Transverse colon (tissue), 4 donors: ENCODE data around the gene HPD. TPM values are rescaled to one million over a fixed set of nuclear protein-coding genes. Genes with fewer than 3 reads are reported as not detected.

Source experiments
- DNase-seq: peaks from one replicate; pipeline ENCODE4 v3.0.0-alpha.2; 2019
- H3K27ac ChIP-seq, 4 donors: fragments of 200-600 bp; sonication (generic); 2 replicates each; pipeline ENCODE4 v1.5.1; 2016 to 2018; ENCODE audit warnings: inconsistent platforms in 4 of 4
- H3K27me3 ChIP-seq: fragments of 200-600 bp; sonication (generic); 2 replicates; pipeline ENCODE4 v1.5.1; 2017; ENCODE audit warnings: inconsistent platforms
- H3K36me3 ChIP-seq, 4 donors: fragments of 200-600 bp; sonication (generic); 2 replicates each; pipeline ENCODE4 v1.5.1; 2017 to 2019; ENCODE audit warnings: inconsistent platforms in 4 of 4
- H3K4me1 ChIP-seq, 4 donors: fragments of 200-600 bp; sonication (generic); 2 replicates each; pipeline ENCODE4 v1.5.1; 2017 to 2020; ENCODE audit warnings: inconsistent platforms in 4 of 4
- H3K4me3 ChIP-seq, 4 donors: fragments of 200-600 bp; sonication (generic); 1 replicate in 1 of 4; 2 replicates in 3 of 4; pipeline versions ENCODE4 v1.5.1 to v1.6.1; 2017 to 2019; ENCODE audit warnings: inconsistent platforms in 4 of 4
- H3K9me3 ChIP-seq, 2 donors: fragments of 200-600 bp; sonication (generic); 2 replicates each; pipeline ENCODE4 v1.5.1; 2017 to 2019; ENCODE audit warnings: inconsistent platforms in 2 of 2
- CTCF ChIP-seq, 5 experiments: fragments of 200-600 bp in 3 of 5; fragments of 450-650 bp in 2 of 5; sonication (generic) in 3 of 5; IDR thresholded peaks; 1 replicate in 2 of 5; 2 replicates in 3 of 5; pipeline ENCODE4 v1.5.1; 2016 to 2017; ENCODE audit warnings: antibody characterized with exemption in 5 of 5, inconsistent platforms in 3 of 5, mild to moderate bottlenecking in 2 of 5, moderate library complexity in 1 of 5
- EP300 ChIP-seq: sonication (generic); formaldehyde crosslinking; IDR thresholded peaks from one replicate; pipeline ENCODE4 v1.6.1; 2017; ENCODE audit warnings: antibody characterized with exemption, low read depth
- POLR2A ChIP-seq: fragments of 450-650 bp; IDR thresholded peaks from one replicate; pipeline ENCODE4 v1.6.1; 2016; ENCODE audit warnings: antibody characterized with exemption, mild to moderate bottlenecking, moderate library complexity
- POLR2AphosphoS5 ChIP-seq, 3 donors: sonication (generic); formaldehyde crosslinking; IDR thresholded peaks; one replicate each; pipeline ENCODE4 v1.6.1; 2016; ENCODE audit warnings: antibody characterized with exemption in 3 of 3
- WGBS, 2 donors: methylation state at CpG; one replicate each; pipeline ENCODE4 v1.1.5; 2018; ENCODE audit warnings: low coverage in 1 of 2; 5-methylcytosine and 5-hydroxymethylcytosine counted together
- in situ Hi-C, 4 donors: fragments of 200-750 bp; cut with MboI; loops; one replicate each; pipeline versions ENCODE4 v1.15.0 to v1.15.1; 2017; ENCODE audit warnings: low sequenced_read_pairs in 3 of 4, low pct_ligation_motif_present in 1 of 4, low pct_unique_long_range_greater_than_20kb in 1 of 4
- intact Hi-C: fragments of 100-400 bp; cut with DNase I; formaldehyde crosslinking; loops from one replicate; pipeline ENCODE4 v1.15.1; 2023; ENCODE audit warnings: low total_unique reads
- total RNA-seq, 4 donors: library from RNA; depleted of rRNA; stranded (reverse); fragments of >200 nt; gene quantifications; one replicate each; pipeline ENCODE4 v1.1.0, GENCODE V29; 2016

The HPD gene
- total RNA-seq, 4 donors from 2014 or later: 0.41 TPM; not detected in 3

DNA sequence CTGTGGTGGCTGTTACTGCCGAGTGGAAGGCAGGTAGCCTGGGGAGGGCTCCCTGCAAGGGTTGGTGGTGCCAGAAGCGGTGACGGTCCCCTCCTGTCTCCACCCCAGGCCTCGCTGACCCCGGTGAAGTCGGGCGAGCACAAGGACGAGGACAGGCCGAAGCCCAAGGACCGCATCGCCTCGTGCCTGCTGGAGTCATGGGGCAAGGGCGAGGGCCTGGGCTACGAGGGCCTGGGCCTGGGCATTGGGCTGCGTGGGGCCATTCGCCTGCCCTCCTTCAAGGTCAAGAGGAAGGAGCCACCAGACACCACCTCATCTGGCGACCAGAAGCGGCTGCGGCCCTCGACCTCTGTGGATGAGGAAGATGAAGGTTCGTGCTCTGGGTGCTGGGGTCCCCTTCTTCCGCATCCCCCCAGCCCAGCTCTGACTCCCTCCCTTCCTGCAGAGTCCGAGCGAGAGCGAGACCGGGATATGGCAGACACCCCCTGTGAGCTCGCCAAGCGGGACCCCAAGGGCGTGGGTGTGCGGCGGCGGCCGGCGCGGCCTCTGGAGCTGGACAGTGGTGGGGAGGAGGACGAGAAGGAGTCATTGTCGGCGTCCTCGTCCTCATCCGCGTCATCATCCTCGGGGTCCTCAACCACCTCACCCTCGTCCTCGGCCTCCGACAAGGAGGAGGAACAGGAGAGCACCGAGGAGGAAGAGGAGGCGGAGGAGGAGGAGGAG lies 41.6 kb downstream of the HPD start:
- no peak for TF ChIP-seq EP300
- Histone ChIP-seq H3K27ac (no peak overlapping the region), H3K27me3 (no peaks in the 10 kb centered on the region), H3K4me3 (no peak overlapping the region), H3K9me3 (no peaks in the 10 kb centered on the region), H3K36me3 (peaks cover 0 to 67% (median 34%) of the 10 kb centered on the region in 4 donors), H3K4me1 (peaks cover 13 to 19% (median 16%) of the 10 kb centered on the region in 4 donors)
- DNase-seq: no peak
- in situ Hi-C loops (no loop called here), intact Hi-C loops (no loop called here)
- WGBS, 2 donors: 89 to 96% methylated on average over 4 to 47 of the region's 47 CpGs

DNA sequence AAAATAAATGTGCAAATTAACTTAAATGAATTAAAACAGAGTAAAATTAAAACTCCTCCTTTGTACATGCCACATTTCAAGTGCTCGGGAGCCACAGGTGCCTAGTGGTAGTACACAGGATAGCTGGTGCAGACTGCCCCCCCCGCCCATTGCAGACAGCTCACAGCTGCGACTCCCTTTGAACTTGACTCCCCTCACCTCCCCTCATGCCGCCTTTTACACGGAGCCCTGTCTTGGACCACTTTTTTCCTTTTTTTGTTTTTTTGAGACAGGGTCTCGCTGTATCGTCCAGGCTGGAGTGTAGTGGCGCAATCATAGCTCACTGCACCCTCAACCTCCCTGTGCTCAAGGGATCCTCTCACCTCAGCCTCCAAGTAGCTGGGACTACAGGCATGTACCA lies 43.4 kb downstream of the HPD start:
- TF ChIP-seq POLR2AphosphoS5 (IDR thresholded peaks at IDR 0.05): no peak
- TF ChIP-seq CTCF (IDR thresholded peaks at IDR 0.05): no peak
- TF ChIP-seq EP300: no peak
- no peak for TF ChIP-seq POLR2A
- Histone ChIP-seq H3K27ac (no peak overlapping the region), H3K9me3 (no peaks in the 10 kb centered on the region), H3K4me1 (peaks cover 27 to 37% (median 32%) of the 10 kb centered on the region in 4 donors), H3K4me3 (no peak overlapping the region), H3K36me3 (peaks cover 0 to 52% (median 32%) of the 10 kb centered on the region in 4 donors), H3K27me3 (no peaks in the 10 kb centered on the region)
- in situ Hi-C loops (no loop called here), intact Hi-C loops (no loop called here)
- no peak for DNase-seq
- 80 to 90% methylated on average over 4 to 8 of the region's 8 CpGs for WGBS, 2 donors

DNA sequence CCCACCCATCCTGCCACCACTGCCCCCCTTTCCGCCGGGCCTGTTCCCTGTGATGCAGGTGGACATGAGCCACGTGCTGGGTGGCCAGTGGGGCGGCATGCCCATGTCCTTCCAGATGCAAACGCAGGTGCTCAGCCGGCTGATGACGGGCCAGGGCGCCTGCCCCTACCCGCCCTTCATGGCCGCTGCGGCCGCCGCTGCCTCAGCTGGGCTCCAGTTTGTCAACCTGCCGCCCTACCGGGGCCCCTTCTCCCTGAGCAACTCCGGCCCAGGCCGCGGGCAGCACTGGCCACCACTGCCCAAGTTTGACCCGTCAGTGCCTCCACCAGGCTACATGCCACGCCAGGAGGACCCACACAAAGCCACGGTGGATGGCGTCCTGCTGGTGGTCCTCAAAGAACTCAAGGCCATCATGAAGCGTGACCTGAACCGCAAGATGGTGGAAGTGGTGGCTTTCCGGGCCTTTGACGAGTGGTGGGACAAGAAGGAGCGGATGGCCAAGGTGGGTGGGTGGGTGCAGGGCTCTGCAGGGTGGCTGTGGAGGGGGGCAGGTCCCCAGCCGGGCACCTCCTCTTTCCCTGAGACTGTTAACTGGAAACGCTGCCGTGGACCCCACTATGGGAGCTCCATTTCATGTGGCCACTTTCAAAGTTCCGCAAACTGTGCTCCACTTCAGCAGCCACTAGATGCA lies 44.1 kb downstream of the HPD start:
- H3K27me3 ChIP-seq: no peaks in the 10 kb centered on the region
- no peak overlapping the region for H3K4me3 ChIP-seq
- in situ Hi-C loops: no loop called here
- no peak overlapping the region for H3K27ac ChIP-seq
- DNase-seq: no peak
- peaks cover 27 to 37% (median 33%) of the 10 kb centered on the region in 4 donors for H3K4me1 ChIP-seq
- TF ChIP-seq EP300 (no peak), POLR2A (no peak), CTCF (IDR thresholded peaks at IDR 0.05) (no peak), POLR2AphosphoS5 (IDR thresholded peaks at IDR 0.05) (no peak)
- peaks cover 0 to 48% (median 30%) of the 10 kb centered on the region in 4 donors for H3K36me3 ChIP-seq
- H3K9me3 ChIP-seq: no peaks in the 10 kb centered on the region
- 93% methylated on average over 13 of the region's 31 CpGs; no CpG with 5 or more reads in 1 of the 2 donors for WGBS, 2 donors
- intact Hi-C loops: no loop called here

DNA sequence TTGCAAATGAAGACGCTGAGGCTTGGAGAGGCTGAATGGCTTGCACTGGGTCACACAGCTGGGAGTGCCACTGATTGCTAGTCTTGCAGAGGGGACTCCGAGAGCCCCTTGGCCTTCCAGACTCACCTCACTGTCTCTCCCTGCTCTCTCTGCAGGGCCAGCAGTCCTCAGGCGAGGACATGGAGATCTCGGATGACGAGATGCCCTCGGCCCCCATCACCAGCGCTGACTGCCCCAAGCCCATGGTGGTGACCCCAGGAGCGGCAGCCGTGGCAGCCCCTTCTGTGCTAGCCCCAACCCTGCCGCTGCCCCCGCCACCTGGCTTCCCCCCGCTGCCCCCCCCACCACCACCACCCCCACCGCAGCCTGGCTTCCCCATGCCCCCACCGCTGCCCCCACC lies 44.7 kb downstream of the HPD start:
- in situ Hi-C loops: no loop called here
- no peaks in the 10 kb centered on the region for H3K27me3 ChIP-seq
- H3K27ac ChIP-seq: no peak overlapping the region
- WGBS, 2 donors: 83 to 91% methylated on average over 1 to 10 of the region's 14 CpGs
- intact Hi-C loops: loop anchor here (2.0 kb wide), 1 partner anchor 19 kb away; no protein-coding TSS in a partner anchor
- H3K4me3 ChIP-seq: no peak overlapping the region
- no peak for DNase-seq
- H3K36me3 ChIP-seq: peaks cover 0 to 49% (median 28%) of the 10 kb centered on the region in 4 donors
- peaks cover 27 to 37% (median 33%) of the 10 kb centered on the region in 4 donors for H3K4me1 ChIP-seq
- TF ChIP-seq POLR2AphosphoS5 (IDR thresholded peaks at IDR 0.05): no peak
- no peak for TF ChIP-seq CTCF (IDR thresholded peaks at IDR 0.05)
- no peak for TF ChIP-seq EP300
- TF ChIP-seq POLR2A: no peak
- no peaks in the 10 kb centered on the region for H3K9me3 ChIP-seq
